ENCODE measurements around the gene CDH20. TPM values are rescaled to one million over a fixed set of nuclear protein-coding genes. Genes with fewer than 3 reads are reported as not detected.

CDH20 gene
- total and polyA plus RNA-seq, 4 donors, result 0.02 to 0.11 (median 0.07) TPM; not detected in 1

DNA sequence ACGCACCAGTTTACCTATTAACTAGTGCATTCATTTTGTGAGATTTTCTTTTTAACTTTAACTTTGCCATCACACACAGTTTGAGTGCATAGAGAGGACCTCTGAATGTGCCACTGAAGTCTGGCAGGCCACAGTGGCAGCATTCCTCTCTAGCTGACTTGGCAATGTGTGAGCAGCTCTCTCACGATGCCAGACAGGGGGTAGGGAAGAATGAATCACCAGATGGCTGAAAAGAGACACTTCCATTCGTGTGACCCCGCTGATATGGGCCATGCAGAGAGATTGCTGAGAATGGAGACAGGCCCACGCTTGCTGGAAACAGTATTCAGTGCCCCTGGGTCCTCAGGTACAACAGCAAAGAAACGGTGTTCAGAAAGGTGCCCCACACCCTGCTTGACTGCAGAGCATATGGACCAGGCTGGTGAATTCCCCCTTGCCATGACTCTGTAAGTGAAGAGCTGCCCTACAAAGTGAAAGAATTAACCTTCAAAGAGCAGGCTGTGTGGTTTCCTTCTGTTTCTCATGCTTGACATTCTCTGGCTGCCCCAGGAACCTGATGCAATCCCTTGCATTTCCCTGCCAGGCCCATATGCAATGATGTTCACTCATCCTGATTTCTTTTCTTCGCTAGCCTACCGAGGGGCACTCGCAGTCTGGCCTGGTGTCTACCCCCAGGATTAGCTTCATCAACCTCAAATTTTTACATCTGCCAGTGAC, 236.1 kb downstream of the CDH20 start:
- Histone ChIP-seq H3K4me1 (ENCODE audit: control insufficient read depth in 5 of 5, insufficient read depth in 5 of 5, low read length in 5 of 5) (peaks cover 0 to 5% (median 0%) of the 10 kb centered on the region in 5 donors), H3K27me3 (ENCODE audit: control insufficient read depth in 3 of 3, insufficient read depth in 3 of 3, low read length in 2 of 3) (no peaks in the 10 kb centered on the region), H3K4me3 (no peak overlapping the region), H3K27ac (ENCODE audit: low read depth in 1 of 2, low read length in 1 of 2) (peak overlapping the region in 1 of 2 donors; percentile 70), H3K9me3 (ENCODE audit: control insufficient read depth in 4 of 4, insufficient read depth in 3 of 4, low read length in 3 of 4) (peaks cover 0 to 8% (median 1%) of the 10 kb centered on the region in 4 donors), H3K36me3 (ENCODE audit: control insufficient read depth in 4 of 4, insufficient read depth in 4 of 4, low read length in 4 of 4) (no peaks in the 10 kb centered on the region), H3K9ac (ENCODE audit: insufficient read depth in 1 of 2, low read length in 2 of 2) (no peak overlapping the region)
- 82 to 84% methylated on average over 9 of the region's 9 CpGs for WGBS, 2 donors
- TF ChIP-seq, protein P1, sequence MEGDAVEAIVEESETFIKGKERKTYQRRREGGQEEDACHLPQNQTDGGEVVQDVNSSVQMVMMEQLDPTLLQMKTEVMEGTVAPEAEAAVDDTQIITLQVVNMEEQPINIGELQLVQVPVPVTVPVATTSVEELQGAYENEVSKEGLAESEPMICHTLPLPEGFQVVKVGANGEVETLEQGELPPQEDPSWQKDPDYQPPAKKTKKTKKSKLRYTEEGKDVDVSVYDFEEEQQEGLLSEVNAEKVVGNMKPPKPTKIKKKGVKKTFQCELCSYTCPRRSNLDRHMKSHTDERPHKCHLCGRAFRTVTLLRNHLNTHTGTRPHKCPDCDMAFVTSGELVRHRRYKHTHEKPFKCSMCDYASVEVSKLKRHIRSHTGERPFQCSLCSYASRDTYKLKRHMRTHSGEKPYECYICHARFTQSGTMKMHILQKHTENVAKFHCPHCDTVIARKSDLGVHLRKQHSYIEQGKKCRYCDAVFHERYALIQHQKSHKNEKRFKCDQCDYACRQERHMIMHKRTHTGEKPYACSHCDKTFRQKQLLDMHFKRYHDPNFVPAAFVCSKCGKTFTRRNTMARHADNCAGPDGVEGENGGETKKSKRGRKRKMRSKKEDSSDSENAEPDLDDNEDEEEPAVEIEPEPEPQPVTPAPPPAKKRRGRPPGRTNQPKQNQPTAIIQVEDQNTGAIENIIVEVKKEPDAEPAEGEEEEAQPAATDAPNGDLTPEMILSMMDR (IDR thresholded peaks at IDR 0.05; ENCODE audit: control extremely low read depth, extremely low read depth), result no peak
- DNase-seq (no peak), ATAC-seq (ENCODE audit: insufficient read depth, low FRiP score) (no peak)

DNA sequence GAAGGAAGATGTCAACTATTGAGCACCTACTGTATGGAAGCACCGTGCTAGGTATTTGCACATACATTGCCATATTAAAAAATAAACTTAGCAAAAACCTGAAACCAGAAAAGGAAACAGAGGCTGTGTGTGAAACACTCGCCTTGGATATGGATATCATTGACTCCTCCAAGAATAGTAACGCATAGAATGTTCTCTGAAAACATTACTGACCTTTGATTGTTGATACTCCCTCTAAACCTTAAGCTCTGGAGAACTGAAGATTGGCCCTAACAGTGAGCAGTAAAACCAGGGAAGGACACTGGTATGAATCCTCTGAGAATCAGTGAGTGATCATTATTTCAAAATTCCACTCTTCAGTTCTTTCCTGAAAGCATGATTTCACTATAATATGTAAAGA, 236.8 kb downstream of the CDH20 start:
- no peaks in the 10 kb centered on the region for H3K36me3 ChIP-seq (ENCODE audit: control insufficient read depth in 4 of 4, insufficient read depth in 4 of 4, low read length in 4 of 4)
- H3K27me3 ChIP-seq (ENCODE audit: control insufficient read depth in 3 of 3, insufficient read depth in 3 of 3, low read length in 2 of 3), result no peaks in the 10 kb centered on the region
- H3K4me3 ChIP-seq, result no peak overlapping the region
- 80 to 95% methylated on average over 3 of the region's 3 CpGs for WGBS, 2 donors
- peak overlapping the region in 1 of 2 donors; percentile 70 for H3K27ac ChIP-seq (ENCODE audit: low read depth in 1 of 2, low read length in 1 of 2)
- TF ChIP-seq, protein P1 (IDR thresholded peaks at IDR 0.05; ENCODE audit: control extremely low read depth, extremely low read depth), result no peak
- ATAC-seq (ENCODE audit: insufficient read depth, low FRiP score), result no peak
- no peak overlapping the region for H3K9ac ChIP-seq (ENCODE audit: insufficient read depth in 1 of 2, low read length in 2 of 2)
- H3K4me1 ChIP-seq (ENCODE audit: control insufficient read depth in 5 of 5, insufficient read depth in 5 of 5, low read length in 5 of 5), result peaks cover 0 to 5% (median 0%) of the 10 kb centered on the region in 5 donors
- H3K9me3 ChIP-seq (ENCODE audit: control insufficient read depth in 4 of 4, insufficient read depth in 3 of 4, low read length in 3 of 4), result peaks cover 0 to 6% (median 1%) of the 10 kb centered on the region in 4 donors
- no peak for DNase-seq

DNA sequence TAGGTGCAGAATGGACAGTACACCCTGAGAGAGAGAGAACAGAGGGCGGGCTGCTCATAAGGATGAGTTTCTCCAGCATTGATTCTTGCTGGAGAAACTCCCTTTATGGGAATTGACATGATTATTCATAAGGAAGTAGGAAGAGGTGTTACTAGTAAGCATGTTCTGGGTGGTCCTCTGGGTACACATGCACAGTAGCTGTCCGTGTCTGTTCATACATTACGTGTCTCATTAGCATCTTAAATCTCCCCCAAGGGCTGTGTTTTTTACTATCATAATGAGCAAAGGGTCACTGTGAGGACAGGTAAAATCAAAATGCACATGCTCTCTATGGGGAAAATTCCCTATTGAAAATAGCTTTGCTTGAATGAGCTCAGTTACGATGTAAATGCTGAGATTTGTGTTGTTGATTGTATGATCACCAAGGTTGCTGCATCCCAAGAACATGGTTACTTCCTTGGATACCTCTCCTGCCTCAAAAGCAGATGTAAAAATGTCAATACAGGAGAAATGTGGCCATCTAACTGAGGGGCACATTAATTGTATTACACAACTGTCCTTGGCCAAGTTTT, 238.9 kb downstream of the CDH20 start:
- no peak for DNase-seq
- Histone ChIP-seq H3K9ac (ENCODE audit: insufficient read depth in 1 of 2, low read length in 2 of 2) (no peak overlapping the region), H3K27ac (ENCODE audit: low read depth in 1 of 2, low read length in 1 of 2) (no peak overlapping the region), H3K9me3 (ENCODE audit: control insufficient read depth in 4 of 4, insufficient read depth in 3 of 4, low read length in 3 of 4) (peaks cover 0 to 4% (median 1%) of the 10 kb centered on the region in 4 donors), H3K4me1 (ENCODE audit: control insufficient read depth in 5 of 5, insufficient read depth in 5 of 5, low read length in 5 of 5) (peaks cover 0 to 5% (median 0%) of the 10 kb centered on the region in 5 donors), H3K27me3 (ENCODE audit: control insufficient read depth in 3 of 3, insufficient read depth in 3 of 3, low read length in 2 of 3) (no peaks in the 10 kb centered on the region), H3K4me3 (no peak overlapping the region), H3K36me3 (ENCODE audit: control insufficient read depth in 4 of 4, insufficient read depth in 4 of 4, low read length in 4 of 4) (no peaks in the 10 kb centered on the region)
- ATAC-seq (ENCODE audit: insufficient read depth, low FRiP score), result no peak
- WGBS, 2 donors, result 93 to 94% methylated on average over 4 of the region's 4 CpGs
- TF ChIP-seq, protein P1 (IDR thresholded peaks at IDR 0.05; ENCODE audit: control extremely low read depth, extremely low read depth), result no peak

Data from lung (tissue), 12 donors.